GM21367 (cell line): Measurements from ENCODE around the gene ASB6.
"Not testable (repeated sequence)": the region's sequence is repeated elsewhere in the genome, so short reads cannot be mapped to it uniquely, and the experiment has no call there.

Experiments used
- ATAC-seq: cut with Tn5 transposase; IDR thresholded peaks from one replicate; pipeline ENCODE4 v1.9.1; 2021; ENCODE audit not compliant: unreplicated experiment

Gene ASB6

GRCh38 chr9:129667850-129668249 lies 25.9 kb upstream of the ASB6 start:
- ATAC-seq: no peak

GRCh38 chr9:129667378-129667777 lies 25.4 kb upstream of the ASB6 start:
- no peak for ATAC-seq

GRCh38 chr9:129666575-129666974 lies 24.6 kb upstream of the ASB6 start:
- no peak for ATAC-seq

- no peak for ATAC-seq
These were observed 24.0 kb upstream of the ASB6 start for GRCh38 chr9:129665814-129666520.

- ATAC-seq: no peak
These were observed 23.4 kb upstream of the ASB6 start, which contains the start of gene PRRX2 for GRCh38 chr9:129665389-129665775. TSS of gene PRRX2 (plus strand) at chr9:129665647. CDS start at chr9:129665868, 221 bp downstream.

DNA sequence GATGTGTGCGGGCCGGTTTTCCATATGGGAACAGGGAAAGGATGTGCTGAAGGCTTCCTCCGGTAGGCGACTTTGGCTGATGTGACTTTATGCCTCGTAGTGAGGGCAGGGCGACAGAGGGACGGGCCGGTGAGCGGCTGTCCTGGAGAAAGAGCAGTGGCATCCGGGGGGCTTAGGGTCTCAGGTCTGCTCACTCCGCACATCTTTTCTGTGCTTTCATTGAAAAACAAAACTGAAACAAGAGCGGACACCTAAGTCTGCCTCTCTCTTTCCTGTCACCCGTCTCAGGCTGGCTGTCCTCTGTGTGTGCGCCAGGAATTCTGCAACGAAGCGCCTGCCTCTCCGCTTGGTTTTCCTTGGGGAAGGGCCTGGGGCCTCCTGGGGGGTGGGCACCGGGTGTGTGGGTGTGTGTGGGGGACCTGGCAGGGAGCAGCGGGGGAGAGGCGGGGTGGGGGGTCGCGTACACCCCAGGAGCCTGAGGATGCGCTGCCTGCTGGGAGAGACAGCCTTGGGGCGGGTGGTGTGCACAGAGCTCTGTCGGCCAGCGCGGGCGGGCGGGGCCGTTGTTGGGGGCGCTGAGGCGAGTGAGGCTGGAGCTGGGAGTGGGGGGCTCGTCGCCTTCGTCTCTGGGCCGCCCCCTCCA lies 22.9 kb upstream of the ASB6 start:
- ATAC-seq: no peak

- not testable (repeated sequence) for ATAC-seq
These were observed 20.3 kb upstream of the ASB6 start for GRCh38 chr9:129662239-129662638.

GRCh38 chr9:129661029-129661428 lies 19.1 kb upstream of the ASB6 start:
- ATAC-seq: no peak

- no peak for ATAC-seq
These were observed 14.9 kb upstream of the ASB6 start for GRCh38 chr9:129656795-129657390.

GRCh38 chr9:129655696-129656095 lies 13.7 kb upstream of the ASB6 start:
- ATAC-seq: no peak

- ATAC-seq: no peak
These were observed 13.2 kb upstream of the ASB6 start for GRCh38 chr9:129655154-129655553.

GRCh38 chr9:129654554-129655040 lies 12.6 kb upstream of the ASB6 start:
- no peak for ATAC-seq

- no peak for ATAC-seq
These were observed 12.0 kb upstream of the ASB6 start for GRCh38 chr9:129653823-129654553.

DNA sequence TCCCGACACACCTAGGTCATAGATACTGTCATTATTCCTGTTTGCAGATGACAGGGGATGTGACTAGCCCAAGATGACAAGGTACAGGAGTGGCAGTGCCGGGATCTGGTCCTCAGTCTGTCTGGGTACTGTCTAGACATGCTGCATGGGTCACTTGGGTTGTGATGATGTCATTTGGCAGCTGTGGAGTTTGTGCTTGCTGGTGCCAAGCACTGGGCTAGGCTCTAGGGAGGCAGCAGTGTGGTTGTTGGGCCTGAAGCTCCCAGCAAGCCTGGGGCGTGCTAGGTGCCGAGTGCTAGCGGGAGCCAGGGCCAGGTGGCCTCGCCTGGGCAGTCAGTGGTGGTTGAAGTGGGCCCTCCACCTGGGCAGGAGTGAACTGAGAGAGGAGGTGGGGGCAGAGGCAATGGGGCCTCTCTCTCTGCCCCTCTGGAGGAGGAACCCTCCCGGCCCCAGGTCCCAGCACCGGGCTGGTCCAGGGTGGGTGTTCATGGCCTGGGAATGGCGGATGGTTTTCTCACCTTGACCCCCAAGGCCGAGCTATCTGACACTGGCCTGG lies 8.8 kb upstream of the ASB6 start:
- no peak for ATAC-seq

GRCh38 chr9:129649726-129650679 lies 8.1 kb upstream of the ASB6 start:
- no peak for ATAC-seq

- no peak for ATAC-seq
These were observed 6.8 kb upstream of the ASB6 start for GRCh38 chr9:129648764-129649115.

- ATAC-seq: no peak
These were observed 6.3 kb upstream of the ASB6 start for GRCh38 chr9:129648092-129648763.

DNA sequence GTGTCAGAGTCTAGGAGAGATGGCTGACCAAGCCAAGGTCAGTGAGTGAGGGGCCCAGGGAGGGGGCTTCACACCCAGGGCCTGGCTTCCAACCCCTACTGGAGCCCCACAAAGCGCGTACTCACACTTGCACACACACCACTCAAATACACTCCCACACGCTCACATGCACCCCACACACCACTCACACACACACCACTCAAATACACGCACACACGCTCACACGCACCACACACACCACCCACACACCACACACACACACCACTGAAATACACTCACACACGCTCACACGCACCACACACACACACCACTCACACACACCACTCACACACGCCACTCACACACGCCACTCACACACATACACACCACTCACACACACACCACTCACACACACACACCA lies 5.7 kb upstream of the ASB6 start:
- ATAC-seq: no peak

GRCh38 chr9:129646654-129647053 lies 4.7 kb upstream of the ASB6 start:
- ATAC-seq: no peak

- ATAC-seq: no peak
These were observed 4.3 kb upstream of the ASB6 start for GRCh38 chr9:129646252-129646651.
